Measurements from ENCODE around the gene ERCC3. TPM values are rescaled to one million over a fixed set of nuclear protein-coding genes. Genes with fewer than 3 reads are reported as not detected.

ERCC3 gene
- total and polyA plus RNA-seq, 8 donors = 16.5 to 103 (median 34.5) TPM

DNA sequence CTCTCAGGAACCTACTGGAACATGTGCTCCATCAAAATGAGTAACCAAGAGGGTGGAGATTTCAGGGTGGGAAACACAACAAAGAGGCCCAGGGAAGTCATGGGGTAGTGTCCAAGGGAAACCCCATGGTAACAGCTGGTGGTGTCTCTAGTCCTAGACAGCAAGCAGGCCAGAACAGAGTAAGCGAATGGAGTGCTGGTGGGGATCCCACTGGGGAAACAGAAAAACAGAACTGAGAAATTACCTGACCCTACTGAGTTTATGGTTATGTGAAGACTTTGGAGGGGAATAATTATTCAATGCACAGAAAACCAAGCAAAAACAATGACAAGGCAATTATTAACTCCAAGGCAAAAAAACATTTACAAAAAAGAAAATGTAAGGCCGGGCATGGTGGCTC, 16.9 kb downstream of the ERCC3 start:
- Histone ChIP-seq H3K36me3 (peaks cover 67 to 100% (median 98%) of the 10 kb centered on the region in 4 donors), H3K4me3 (no peak overlapping the region), H3K9me3 (no peaks in the 10 kb centered on the region), H3K27me3 (no peaks in the 10 kb centered on the region), H3K27ac (no peak overlapping the region), H3K4me1 (no peaks in the 10 kb centered on the region)
- no peak for DNase-seq
- WGBS, 5 donors = 87 to 100% (median 92%) methylated on average over 2 of the region's 2 CpGs
- intact Hi-C loops (cut with DNase I; ENCODE audit: low total_unique reads) = no loop called here
- no peak for TF ChIP-seq EP300 (IDR thresholded peaks at IDR 0.05)
- TF ChIP-seq POLR2A (IDR thresholded peaks at IDR 0.05) = no peak
- TF ChIP-seq POLR2AphosphoS5 (IDR thresholded peaks at IDR 0.05) = no peak
- no peak for TF ChIP-seq CTCF (IDR thresholded peaks at IDR 0.05)

- Histone ChIP-seq H3K36me3 (peaks cover 74 to 100% (median 100%) of the 10 kb centered on the region in 4 donors), H3K9me3 (no peaks in the 10 kb centered on the region), H3K27ac (no peak overlapping the region), H3K4me3 (no peak overlapping the region), H3K27me3 (no peaks in the 10 kb centered on the region), H3K4me1 (no peaks in the 10 kb centered on the region)
- no peak for DNase-seq
- WGBS, 5 donors = 89 to 97% (median 92%) methylated on average over 9 of the region's 9 CpGs
- intact Hi-C loops (cut with DNase I; ENCODE audit: low total_unique reads) = no loop called here
- TF ChIP-seq POLR2AphosphoS5 (IDR thresholded peaks at IDR 0.05) = no peak
- no peak for TF ChIP-seq CTCF (IDR thresholded peaks at IDR 0.05)
- no peak for TF ChIP-seq POLR2A (IDR thresholded peaks at IDR 0.05)
- TF ChIP-seq EP300 (IDR thresholded peaks at IDR 0.05) = no peak
Measured at GRCh38 chr2:127275789-127276188, 18.2 kb downstream of the ERCC3 start.

GRCh38 chr2:127275356-127275755, 18.6 kb downstream of the ERCC3 start:
- peaks cover 78 to 100% (median 100%) of the 10 kb centered on the region in 4 donors for H3K36me3 ChIP-seq
- H3K27me3 ChIP-seq = no peaks in the 10 kb centered on the region
- no peak overlapping the region for H3K27ac ChIP-seq
- no peak overlapping the region for H3K4me3 ChIP-seq
- no peaks in the 10 kb centered on the region for H3K4me1 ChIP-seq
- TF ChIP-seq EP300 (IDR thresholded peaks at IDR 0.05) (no peak), POLR2AphosphoS5 (IDR thresholded peaks at IDR 0.05) (no peak), CTCF (IDR thresholded peaks at IDR 0.05) (no peak), POLR2A (IDR thresholded peaks at IDR 0.05) (no peak)
- H3K9me3 ChIP-seq = no peaks in the 10 kb centered on the region
- 91 to 96% (median 95%) methylated on average over 3 of the region's 3 CpGs for WGBS, 5 donors
- DNase-seq = no peak
- intact Hi-C loops (cut with DNase I; ENCODE audit: low total_unique reads) = no loop called here

- H3K4me3 ChIP-seq = no peak overlapping the region
- 97 to 99% (median 98%) methylated on average over 5 of the region's 5 CpGs for WGBS, 5 donors
- intact Hi-C loops (cut with DNase I; ENCODE audit: low total_unique reads) = no loop called here
- no peak for TF ChIP-seq POLR2A (IDR thresholded peaks at IDR 0.05)
- TF ChIP-seq POLR2AphosphoS5 (IDR thresholded peaks at IDR 0.05) = no peak
- no peak for TF ChIP-seq CTCF (IDR thresholded peaks at IDR 0.05)
- TF ChIP-seq EP300 (IDR thresholded peaks at IDR 0.05) = no peak
- no peaks in the 10 kb centered on the region for H3K4me1 ChIP-seq
- H3K27ac ChIP-seq = no peak overlapping the region
- peaks cover 62 to 91% (median 90%) of the 10 kb centered on the region in 4 donors for H3K36me3 ChIP-seq
- no peaks in the 10 kb centered on the region for H3K27me3 ChIP-seq
- DNase-seq = no peak
- H3K9me3 ChIP-seq = no peaks in the 10 kb centered on the region
Measured at GRCh38 chr2:127270663-127271062, 23.3 kb downstream of the ERCC3 start.

All from stomach (tissue), 9 donors.